ENCODE results near the gene NDE1. TPM values are rescaled to one million over a fixed set of nuclear protein-coding genes. Genes with fewer than 3 reads are reported as not detected.

The NDE1 gene
- polyA plus RNA-seq, 1 donor (not counting 4 experiments of a cell fraction or from before 2014, with no cell fraction given): 37.8 TPM

DNA sequence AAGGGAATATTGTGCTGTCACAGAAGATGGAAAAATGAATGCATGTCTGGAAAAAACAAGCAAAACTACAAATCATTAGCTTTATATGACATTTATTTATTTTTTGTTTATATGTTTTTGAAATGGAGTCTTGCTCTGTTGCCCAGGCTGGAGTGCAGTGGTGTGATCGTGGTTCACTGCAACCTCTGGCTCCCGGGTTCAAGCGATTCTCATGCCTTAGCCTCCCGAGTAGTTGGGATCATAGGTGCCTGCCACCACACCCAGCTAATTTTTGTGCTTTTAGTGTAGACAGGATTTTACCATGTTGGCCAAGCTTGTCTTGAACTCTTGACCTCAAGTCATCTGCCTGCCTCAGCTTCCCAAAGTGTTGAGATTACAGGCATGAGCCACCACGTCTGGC is 8.5 kb downstream of the NDE1 start:
- Histone ChIP-seq H3K4me2 (ENCODE audit: control insufficient read depth, extremely low read depth, insufficient read depth, low read depth, low read length) (no peak overlapping the region), H3K9me1 (ENCODE audit: control insufficient read depth, extremely low read depth, insufficient read depth, low read length) (peaks cover under 1% of the 10 kb centered on the region), H3K4me3 (ENCODE audit: control insufficient read depth in 2 of 3, extremely low read depth in 1 of 3, insufficient read depth in 2 of 3, low read depth in 1 of 3, low read length in 3 of 3) (no peak overlapping the region), H3K4me1 (ENCODE audit: control insufficient read depth, extremely low read depth, insufficient read depth, low read length) (peaks cover 2% of the 10 kb centered on the region), H3K27ac (ENCODE audit: control insufficient read depth, insufficient read depth, low read length) (no peak overlapping the region), H3K9ac (ENCODE audit: control insufficient read depth, extremely low read depth, insufficient read depth, low read length) (no peak overlapping the region), H4K20me1 (ENCODE audit: control insufficient read depth, extremely low read depth, insufficient read depth, low read length) (peaks cover 8% of the 10 kb centered on the region), H3K27me3 (ENCODE audit: control insufficient read depth, extremely low read depth, insufficient read depth, low read length) (no peaks in the 10 kb centered on the region), H3K9me3 (ENCODE audit: control insufficient read depth, low read depth, low read length) (no peaks in the 10 kb centered on the region), H3K36me3 (ENCODE audit: control insufficient read depth in 2 of 2, extremely low read depth in 1 of 2, insufficient read depth in 2 of 2, low read length in 2 of 2) (peaks cover 20 to 23% of the 10 kb centered on the region in 2 experiments), H3K79me2 (ENCODE audit: control insufficient read depth, insufficient read depth, low read length) (peaks cover 87% of the 10 kb centered on the region), H2AFZ (ENCODE audit: control insufficient read depth, low read length) (no peak overlapping the region)
- dilution Hi-C loops (cut with MboI; ENCODE audit: extremely low pct_ligation_motif_present, low sequenced_read_pairs): no loop called here
- no peak for FAIRE-seq
- TF ChIP-seq EZH2 (IDR thresholded peaks at IDR 0.05; ENCODE audit: low read length): no peak
- TF ChIP-seq, protein P1, sequence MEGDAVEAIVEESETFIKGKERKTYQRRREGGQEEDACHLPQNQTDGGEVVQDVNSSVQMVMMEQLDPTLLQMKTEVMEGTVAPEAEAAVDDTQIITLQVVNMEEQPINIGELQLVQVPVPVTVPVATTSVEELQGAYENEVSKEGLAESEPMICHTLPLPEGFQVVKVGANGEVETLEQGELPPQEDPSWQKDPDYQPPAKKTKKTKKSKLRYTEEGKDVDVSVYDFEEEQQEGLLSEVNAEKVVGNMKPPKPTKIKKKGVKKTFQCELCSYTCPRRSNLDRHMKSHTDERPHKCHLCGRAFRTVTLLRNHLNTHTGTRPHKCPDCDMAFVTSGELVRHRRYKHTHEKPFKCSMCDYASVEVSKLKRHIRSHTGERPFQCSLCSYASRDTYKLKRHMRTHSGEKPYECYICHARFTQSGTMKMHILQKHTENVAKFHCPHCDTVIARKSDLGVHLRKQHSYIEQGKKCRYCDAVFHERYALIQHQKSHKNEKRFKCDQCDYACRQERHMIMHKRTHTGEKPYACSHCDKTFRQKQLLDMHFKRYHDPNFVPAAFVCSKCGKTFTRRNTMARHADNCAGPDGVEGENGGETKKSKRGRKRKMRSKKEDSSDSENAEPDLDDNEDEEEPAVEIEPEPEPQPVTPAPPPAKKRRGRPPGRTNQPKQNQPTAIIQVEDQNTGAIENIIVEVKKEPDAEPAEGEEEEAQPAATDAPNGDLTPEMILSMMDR (optimal IDR thresholded peaks at IDR 0.05 in 1 of 3, IDR thresholded peaks at IDR 0.05 in 1 of 3, conservative IDR thresholded peaks at IDR 0.05 in 1 of 3; ENCODE audit: extremely low read depth in 1 of 3, insufficient read depth in 2 of 3, low read length in 3 of 3): no peak
- DNase-seq (ENCODE audit: low read depth, low spot score): no peak

DNA sequence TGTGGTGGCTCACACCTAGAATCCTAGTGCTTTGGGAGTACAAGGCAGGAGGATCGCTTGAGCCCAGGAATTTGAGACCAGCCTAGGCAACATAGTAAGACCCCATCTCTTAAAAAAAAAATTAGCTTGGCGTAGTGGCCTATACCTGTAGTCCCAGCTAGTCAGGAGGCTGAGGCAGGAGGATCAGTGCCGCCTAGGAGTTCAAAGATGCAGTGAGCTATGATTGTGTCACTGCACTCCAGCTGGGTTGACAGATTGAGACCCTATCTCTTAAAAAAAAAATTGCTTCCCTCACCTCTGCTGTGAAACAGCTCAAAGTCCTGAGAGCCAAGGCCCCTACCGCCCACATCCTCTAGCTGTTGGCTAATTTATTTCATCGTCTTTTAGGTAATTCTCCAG is 10.2 kb downstream of the NDE1 start:
- no peak for TF ChIP-seq EZH2 (IDR thresholded peaks at IDR 0.05; ENCODE audit: low read length)
- TF ChIP-seq, protein P1 (optimal IDR thresholded peaks at IDR 0.05 in 1 of 3, IDR thresholded peaks at IDR 0.05 in 1 of 3, conservative IDR thresholded peaks at IDR 0.05 in 1 of 3; ENCODE audit: extremely low read depth in 1 of 3, insufficient read depth in 2 of 3, low read length in 3 of 3): no peak
- H3K79me2 ChIP-seq (ENCODE audit: control insufficient read depth, insufficient read depth, low read length): peaks cover 76% of the 10 kb centered on the region
- H3K9me3 ChIP-seq (ENCODE audit: control insufficient read depth, low read depth, low read length): no peaks in the 10 kb centered on the region
- H3K4me2 ChIP-seq (ENCODE audit: control insufficient read depth, extremely low read depth, insufficient read depth, low read depth, low read length): no peak overlapping the region
- H4K20me1 ChIP-seq (ENCODE audit: control insufficient read depth, extremely low read depth, insufficient read depth, low read length): peaks cover 5% of the 10 kb centered on the region
- no peaks in the 10 kb centered on the region for H3K9me1 ChIP-seq (ENCODE audit: control insufficient read depth, extremely low read depth, insufficient read depth, low read length)
- no peak overlapping the region for H3K4me3 ChIP-seq (ENCODE audit: control insufficient read depth in 2 of 3, extremely low read depth in 1 of 3, insufficient read depth in 2 of 3, low read depth in 1 of 3, low read length in 3 of 3)
- H3K27ac ChIP-seq (ENCODE audit: control insufficient read depth, insufficient read depth, low read length): no peak overlapping the region
- no peaks in the 10 kb centered on the region for H3K4me1 ChIP-seq (ENCODE audit: control insufficient read depth, extremely low read depth, insufficient read depth, low read length)
- peaks cover 17 to 23% of the 10 kb centered on the region in 2 experiments for H3K36me3 ChIP-seq (ENCODE audit: control insufficient read depth in 2 of 2, extremely low read depth in 1 of 2, insufficient read depth in 2 of 2, low read length in 2 of 2)
- H2AFZ ChIP-seq (ENCODE audit: control insufficient read depth, low read length): no peak overlapping the region
- H3K27me3 ChIP-seq (ENCODE audit: control insufficient read depth, extremely low read depth, insufficient read depth, low read length): no peaks in the 10 kb centered on the region
- dilution Hi-C loops (cut with MboI; ENCODE audit: extremely low pct_ligation_motif_present, low sequenced_read_pairs): no loop called here
- no peak for DNase-seq (ENCODE audit: low read depth, low spot score)
- no peak for FAIRE-seq
- no peak overlapping the region for H3K9ac ChIP-seq (ENCODE audit: control insufficient read depth, extremely low read depth, insufficient read depth, low read length)

Measured in keratinocyte (primary cell).